ENCODE measurements around the gene COL24A1.

GRCh38 chr1:86000601-86001000, 156.0 kb downstream of the COL24A1 start:
- TF ChIP-seq EZH2phosphoT487 (IDR thresholded peaks at IDR 0.05; ENCODE audit: insufficient read depth, low read depth): no peak
- no peak for TF ChIP-seq EZH2 (IDR thresholded peaks at IDR 0.05; ENCODE audit: insufficient read depth, poor library complexity, severe bottlenecking)
